ENCODE data around the gene DNAJC22.
"Not testable (repeated sequence)": the region's sequence is repeated elsewhere in the genome, so short reads cannot be mapped to it uniquely, and the experiment has no call there.

The DNAJC22 gene

DNA sequence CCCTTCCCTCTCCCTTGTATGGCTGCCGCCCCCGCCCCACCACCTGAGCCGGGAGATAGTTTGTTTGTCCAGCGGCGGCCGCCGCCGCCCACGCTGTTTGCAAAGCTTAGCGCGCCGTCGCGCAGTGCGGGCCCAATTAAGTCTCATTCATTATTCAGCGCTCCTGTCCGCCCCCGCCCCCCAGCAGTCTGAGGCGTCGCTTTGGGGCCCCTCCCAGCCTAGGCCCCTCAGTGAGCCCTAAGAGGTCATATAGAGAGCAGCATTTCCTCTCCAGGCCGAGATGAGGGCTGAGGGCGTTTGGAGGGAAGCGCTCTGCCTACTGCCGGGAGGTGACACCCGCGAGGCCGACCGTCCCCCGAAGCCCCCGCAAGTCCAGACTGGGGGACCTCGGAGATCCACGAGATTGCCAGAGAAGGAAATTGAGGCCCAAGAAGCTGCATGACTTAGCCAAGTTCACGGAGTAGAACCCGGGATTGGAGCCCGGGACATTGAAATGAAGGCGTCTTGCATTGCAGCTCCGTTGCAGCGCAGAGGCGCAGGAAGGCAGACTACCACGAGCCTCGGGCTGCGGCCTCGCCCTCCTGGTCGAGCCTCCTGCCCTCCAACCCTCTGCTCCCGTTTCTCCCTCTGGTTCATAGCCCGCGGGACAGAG, at the start of gene DNAJC22:
Gene DNAJC22, plus strand, starts transcription at position 230 of the 652 bp plus-strand sequence. CDS start 1,985 bp downstream, outside the sequence.
- TF ChIP-seq ZFX (IDR thresholded peaks at IDR 0.05; ENCODE audit: borderline replicate concordance) (no peak), CTCF (IDR thresholded peaks at IDR 0.05) (no peak)
- peak within 1 kb of the TSS; percentile 95 for H3K27ac ChIP-seq

DNA sequence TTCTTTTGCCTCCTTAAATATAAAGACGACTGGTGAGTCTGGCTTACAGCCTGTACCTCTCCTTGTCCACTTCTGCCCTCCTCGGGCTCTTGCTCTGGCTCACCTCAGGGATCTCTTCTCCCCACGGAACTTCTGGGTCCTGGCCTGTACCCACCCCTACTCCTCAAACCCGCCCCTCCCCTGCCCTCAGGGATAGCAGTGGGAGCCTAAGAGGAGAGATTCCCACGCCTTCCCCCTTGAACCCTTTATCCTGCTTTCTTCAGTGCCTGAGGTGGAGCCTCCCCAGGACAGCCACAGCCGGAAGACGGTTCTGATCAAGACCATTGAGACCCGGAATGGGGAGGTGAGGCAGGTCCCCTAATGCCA, 49.0 kb upstream of the DNAJC22 start:
- TF ChIP-seq CTCF (IDR thresholded peaks at IDR 0.05) (no peak), ZFX (IDR thresholded peaks at IDR 0.05; ENCODE audit: borderline replicate concordance) (no peak)
- H3K27ac ChIP-seq, result peak overlapping the region; percentile 83

DNA sequence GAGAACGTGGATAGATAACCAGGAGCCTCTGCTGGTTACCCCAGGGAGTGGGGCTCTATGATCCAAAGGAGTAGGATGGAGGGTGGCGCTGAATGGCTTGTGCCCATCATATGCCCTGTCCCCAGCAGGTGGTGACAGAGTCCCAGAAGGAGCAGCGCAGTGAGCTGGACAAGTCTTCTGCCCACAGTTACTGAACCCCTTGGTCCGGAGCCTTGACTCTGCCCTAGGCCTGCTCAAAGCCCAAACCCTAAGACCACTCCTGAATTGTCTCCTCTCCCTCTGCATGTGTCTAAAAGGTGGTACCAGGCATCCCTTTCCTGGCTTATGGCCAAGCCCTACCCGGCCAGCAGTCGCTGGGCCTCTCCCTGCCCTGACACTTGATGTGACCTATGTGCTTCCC, 48.5 kb upstream of the DNAJC22 start:
- H3K27ac ChIP-seq, result peak overlapping the region; percentile 83; the same call in 1 of the 2 replicates
- TF ChIP-seq CTCF (IDR thresholded peaks at IDR 0.05), result peak; percentile 13; the same call in 1 of the 2 replicates
- no peak for TF ChIP-seq ZFX (IDR thresholded peaks at IDR 0.05; ENCODE audit: borderline replicate concordance)

GRCh38 chr12:49301760-49302159, 44.9 kb upstream of the DNAJC22 start:
- H3K27ac ChIP-seq, result no peak overlapping the region
- TF ChIP-seq ZFX (IDR thresholded peaks at IDR 0.05; ENCODE audit: borderline replicate concordance) (no peak), CTCF (IDR thresholded peaks at IDR 0.05) (no peak)

DNA sequence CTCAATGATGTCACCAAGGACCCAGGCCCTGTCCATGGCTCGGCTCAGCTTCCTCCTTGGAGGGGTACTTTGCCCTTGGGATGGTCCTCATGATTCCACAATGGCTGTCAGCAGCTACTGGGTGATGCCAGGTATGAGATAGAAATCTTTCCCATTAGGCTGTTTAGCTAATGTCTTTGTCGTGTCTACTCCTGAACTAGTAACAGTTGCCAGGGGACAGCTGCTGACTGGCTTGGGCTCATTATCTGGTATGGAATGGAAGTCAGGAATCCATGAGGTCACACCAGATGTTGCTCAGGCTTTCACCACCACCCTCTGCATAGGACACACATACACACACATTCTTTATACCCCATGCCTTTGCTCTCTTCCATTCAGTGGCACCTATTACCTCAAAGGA, 42.5 kb upstream of the DNAJC22 start:
- no peak for TF ChIP-seq CTCF (IDR thresholded peaks at IDR 0.05)
- TF ChIP-seq ZFX (IDR thresholded peaks at IDR 0.05; ENCODE audit: borderline replicate concordance), result no peak
- no peak overlapping the region for H3K27ac ChIP-seq

DNA sequence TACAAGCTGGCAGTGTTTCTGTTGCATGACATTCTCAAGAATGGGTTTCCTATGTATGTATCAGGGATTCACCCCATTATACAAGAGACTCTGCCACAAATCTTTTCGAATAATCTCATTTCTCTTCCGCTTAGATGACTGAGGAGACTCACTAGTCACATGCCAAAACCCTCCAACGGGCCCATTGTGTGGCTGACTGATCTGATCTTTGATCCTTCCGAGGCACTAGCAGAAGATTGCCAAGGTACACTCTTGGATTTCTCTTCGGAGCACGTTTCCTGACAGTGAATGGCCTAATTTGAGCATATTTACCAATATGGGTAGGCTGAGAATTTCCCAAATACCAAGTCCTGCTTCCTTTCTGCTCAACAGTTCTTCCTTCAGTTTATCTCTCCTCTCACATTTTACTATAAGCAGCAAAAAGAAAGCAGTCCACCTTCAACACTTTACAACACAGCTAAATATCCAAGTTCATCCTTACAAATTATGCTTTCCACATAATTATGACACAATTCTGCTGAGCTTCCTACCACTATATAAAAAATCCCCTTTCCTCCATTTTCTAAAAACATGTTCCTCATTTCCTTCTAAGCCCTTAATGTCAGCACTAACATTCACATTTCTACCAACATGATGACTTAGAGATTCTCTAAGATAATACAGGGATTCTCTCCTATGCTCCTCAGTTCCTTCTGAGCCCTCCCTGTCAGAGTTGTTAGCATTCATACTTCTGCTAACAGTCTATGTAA, 40.8 kb upstream of the DNAJC22 start:
- no peak for TF ChIP-seq CTCF (IDR thresholded peaks at IDR 0.05)
- TF ChIP-seq ZFX (IDR thresholded peaks at IDR 0.05; ENCODE audit: borderline replicate concordance), result no peak
- H3K27ac ChIP-seq, result no peak overlapping the region

GRCh38 chr12:49309386-49309785, 37.3 kb upstream of the DNAJC22 start:
- TF ChIP-seq ZFX (IDR thresholded peaks at IDR 0.05; ENCODE audit: borderline replicate concordance) (no peak), CTCF (IDR thresholded peaks at IDR 0.05) (no peak)
- H3K27ac ChIP-seq, result no peak overlapping the region

DNA sequence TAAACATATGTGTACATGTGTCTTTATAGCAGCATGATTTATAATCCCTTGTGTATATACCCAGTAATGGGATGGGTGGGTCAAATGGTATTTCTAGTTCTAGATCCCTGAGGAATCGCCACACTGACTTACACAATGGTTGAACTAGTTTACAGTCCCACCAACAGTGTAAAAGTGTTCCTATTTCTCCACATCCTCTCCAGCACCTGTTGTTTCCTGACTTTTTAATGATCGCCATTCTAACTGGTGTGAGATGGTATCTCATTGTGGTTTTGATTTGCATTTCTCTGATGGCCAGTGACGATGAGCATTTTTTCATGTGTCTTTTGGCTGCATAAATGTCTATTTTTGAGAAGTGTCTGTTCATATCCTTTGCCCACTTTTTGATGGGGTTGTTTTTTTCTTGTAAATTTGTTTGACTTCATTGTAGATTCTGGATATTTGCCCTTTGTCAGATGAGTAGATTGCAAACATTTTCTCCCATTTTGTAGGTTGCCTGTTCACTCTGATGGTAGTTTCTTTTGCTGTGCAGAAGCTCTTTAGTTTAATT, 36.2 kb upstream of the DNAJC22 start:
- not testable (repeated sequence) for H3K27ac ChIP-seq

Data from 22Rv1 (cell line).